RWPE2 (cell line): ENCODE results near the gene EDNRA.

Experiments used
- ATAC-seq: fragments of 200-7000 bp; cut with Tn5 transposase; 3 replicates; pipeline ENCODE4 v1.9.1; 2021; ENCODE audit warnings: low read depth
- DNase-seq: peaks from one replicate; pipeline ENCODE4 v3.0.0-alpha.2; 2020; ENCODE audit warnings: low spot score
- H3K27ac ChIP-seq: fragments of 450-650 bp; 2 replicates; pipeline ENCODE4 v1.5.1; 2017; ENCODE audit warnings: mild to moderate bottlenecking; ENCODE audit not compliant: poor library complexity, severe bottlenecking
- H3K27me3 ChIP-seq: fragments of 250-450 bp; sonication (Bioruptor Pico); 2 replicates; pipeline ENCODE4 v1.5.1; 2021; ENCODE audit warnings: mild to moderate bottlenecking, moderate library complexity; ENCODE audit not compliant: insufficient read depth, poor library complexity, severe bottlenecking
- H3K36me3 ChIP-seq: fragments of 250-450 bp; sonication (Bioruptor Pico); 2 replicates; pipeline ENCODE4 v1.5.1; 2020; ENCODE audit warnings: low read depth, mild to moderate bottlenecking, moderate library complexity
- H3K4me1 ChIP-seq: fragments of 250-450 bp; sonication (Bioruptor Pico); 2 replicates; pipeline ENCODE4 v1.5.1; 2021; ENCODE audit warnings: mild to moderate bottlenecking, moderate library complexity; ENCODE audit not compliant: insufficient read depth, poor library complexity, severe bottlenecking
- H3K4me3 ChIP-seq: fragments of 250-450 bp; sonication (Bioruptor Pico); 2 replicates; pipeline ENCODE4 v1.5.1; 2021; ENCODE audit warnings: mild to moderate bottlenecking, moderate library complexity; ENCODE audit not compliant: severe bottlenecking
- H3K9me3 ChIP-seq: fragments of 250-450 bp; sonication (Bioruptor Pico); 2 replicates; pipeline ENCODE4 v1.5.1; 2021; ENCODE audit warnings: mild to moderate bottlenecking, moderate library complexity; ENCODE audit not compliant: severe bottlenecking
- CTCF ChIP-seq: fragments of 450-650 bp; IDR thresholded peaks from one replicate; pipeline ENCODE4 v1.5.1; 2017; ENCODE audit warnings: mild to moderate bottlenecking, moderate library complexity; ENCODE audit not compliant: poor library complexity, severe bottlenecking

EDNRA gene

GRCh38 chr4:147530723-147531122 is 49.8 kb downstream of the EDNRA start:
- no peak for TF ChIP-seq CTCF
- H3K27ac ChIP-seq: no peak overlapping the region
- ATAC-seq (no peak), DNase-seq (no peak)
- H3K4me1 ChIP-seq: no peaks in the 10 kb centered on the region
- H3K4me3 ChIP-seq: no peak overlapping the region
- H3K9me3 ChIP-seq: no peaks in the 10 kb centered on the region
- H3K36me3 ChIP-seq: no peaks in the 10 kb centered on the region
- no peaks in the 10 kb centered on the region for H3K27me3 ChIP-seq

- no peak for TF ChIP-seq CTCF
- Histone ChIP-seq H3K27me3 (no peaks in the 10 kb centered on the region), H3K27ac (no peak overlapping the region), H3K9me3 (no peaks in the 10 kb centered on the region), H3K4me1 (no peaks in the 10 kb centered on the region), H3K4me3 (no peak overlapping the region), H3K36me3 (no peaks in the 10 kb centered on the region)
- no peak for DNase-seq
- ATAC-seq: no peak
Observed at GRCh38 chr4:147532896-147533295, 52.0 kb downstream of the EDNRA start.

- TF ChIP-seq CTCF: no peak
- H3K4me3 ChIP-seq: no peak overlapping the region
- H3K27ac ChIP-seq: no peak overlapping the region
- DNase-seq (no peak), ATAC-seq (no peak)
- H3K9me3 ChIP-seq: no peaks in the 10 kb centered on the region
- no peaks in the 10 kb centered on the region for H3K36me3 ChIP-seq
- no peaks in the 10 kb centered on the region for H3K27me3 ChIP-seq
- no peaks in the 10 kb centered on the region for H3K4me1 ChIP-seq
Observed at GRCh38 chr4:147533331-147533730, 52.4 kb downstream of the EDNRA start.

- H3K4me3 ChIP-seq: no peak overlapping the region
- no peak for DNase-seq
- H3K27me3 ChIP-seq: no peaks in the 10 kb centered on the region
- no peak for TF ChIP-seq CTCF
- no peaks in the 10 kb centered on the region for H3K4me1 ChIP-seq
- H3K27ac ChIP-seq: no peak overlapping the region
- no peak for ATAC-seq
- H3K36me3 ChIP-seq: no peaks in the 10 kb centered on the region
- H3K9me3 ChIP-seq: no peaks in the 10 kb centered on the region
Observed at GRCh38 chr4:147535124-147535523, 54.2 kb downstream of the EDNRA start.

- no peak for DNase-seq
- no peaks in the 10 kb centered on the region for H3K27me3 ChIP-seq
- H3K27ac ChIP-seq: no peak overlapping the region
- no peak overlapping the region for H3K4me3 ChIP-seq
- H3K9me3 ChIP-seq: no peaks in the 10 kb centered on the region
- peaks cover 8% of the 10 kb centered on the region for H3K4me1 ChIP-seq
- TF ChIP-seq CTCF: no peak
- no peak for ATAC-seq
- H3K36me3 ChIP-seq: no peaks in the 10 kb centered on the region
Observed at GRCh38 chr4:147538711-147539110, 57.8 kb downstream of the EDNRA start.
